Measurements from ENCODE around the gene CMTM2.

The CMTM2 gene

DNA sequence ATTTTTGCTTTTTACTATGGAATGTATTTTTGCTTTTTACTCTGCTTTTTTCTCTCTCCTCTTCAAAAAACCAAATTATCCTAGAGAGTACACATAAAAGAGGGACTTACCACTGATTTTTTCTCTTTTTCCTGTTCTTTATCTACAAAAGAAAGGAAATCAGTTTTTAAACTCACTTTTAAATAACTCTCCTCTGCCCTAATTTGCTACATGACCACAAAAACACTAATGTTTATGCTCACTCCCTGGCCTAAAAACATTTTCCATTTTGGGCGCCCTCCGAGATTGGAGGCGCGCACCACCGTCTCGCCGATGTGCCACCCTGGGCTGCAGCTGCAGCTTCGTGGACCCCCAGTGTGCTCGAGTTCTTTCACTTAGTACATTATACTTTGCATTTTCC, 30.4 kb upstream of the CMTM2 start:
- no peak for DNase-seq (ENCODE audit: low spot score)
- TF ChIP-seq, protein P1, sequence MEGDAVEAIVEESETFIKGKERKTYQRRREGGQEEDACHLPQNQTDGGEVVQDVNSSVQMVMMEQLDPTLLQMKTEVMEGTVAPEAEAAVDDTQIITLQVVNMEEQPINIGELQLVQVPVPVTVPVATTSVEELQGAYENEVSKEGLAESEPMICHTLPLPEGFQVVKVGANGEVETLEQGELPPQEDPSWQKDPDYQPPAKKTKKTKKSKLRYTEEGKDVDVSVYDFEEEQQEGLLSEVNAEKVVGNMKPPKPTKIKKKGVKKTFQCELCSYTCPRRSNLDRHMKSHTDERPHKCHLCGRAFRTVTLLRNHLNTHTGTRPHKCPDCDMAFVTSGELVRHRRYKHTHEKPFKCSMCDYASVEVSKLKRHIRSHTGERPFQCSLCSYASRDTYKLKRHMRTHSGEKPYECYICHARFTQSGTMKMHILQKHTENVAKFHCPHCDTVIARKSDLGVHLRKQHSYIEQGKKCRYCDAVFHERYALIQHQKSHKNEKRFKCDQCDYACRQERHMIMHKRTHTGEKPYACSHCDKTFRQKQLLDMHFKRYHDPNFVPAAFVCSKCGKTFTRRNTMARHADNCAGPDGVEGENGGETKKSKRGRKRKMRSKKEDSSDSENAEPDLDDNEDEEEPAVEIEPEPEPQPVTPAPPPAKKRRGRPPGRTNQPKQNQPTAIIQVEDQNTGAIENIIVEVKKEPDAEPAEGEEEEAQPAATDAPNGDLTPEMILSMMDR (IDR thresholded peaks at IDR 0.05; ENCODE audit: extremely low read depth, missing control alignments), result no peak

GRCh38 chr16:66549284-66550131, 29.8 kb upstream of the CMTM2 start, which contains the start of gene TK2:
Gene TK2, minus strand, starts transcription at chr16:66550122. Its CDS starts 61 bp downstream, at chr16:66550061.
- DNase-seq (ENCODE audit: low spot score), result peak; percentile 78
- TF ChIP-seq, protein P1 (IDR thresholded peaks at IDR 0.05; ENCODE audit: extremely low read depth, missing control alignments), result no peak

DNA sequence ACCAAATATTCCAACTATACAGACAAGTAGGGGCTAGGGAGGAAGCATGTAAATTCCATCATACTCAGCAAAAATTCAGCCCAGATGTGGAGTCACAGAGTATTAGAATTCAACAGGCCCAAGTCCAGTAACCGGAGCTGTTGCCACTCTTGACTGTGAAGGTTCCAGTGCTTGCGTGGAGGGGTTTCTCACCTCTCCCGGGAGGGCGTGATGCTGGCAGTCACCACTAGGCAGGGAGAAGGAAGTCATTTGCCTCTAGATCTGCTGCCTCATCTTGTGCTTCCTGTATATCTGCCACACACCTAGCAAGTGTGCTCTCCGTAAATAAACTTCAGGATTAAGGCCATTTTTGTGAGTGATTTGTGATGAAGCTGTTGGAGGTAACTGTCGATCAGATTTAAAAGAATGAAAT, 27.9 kb upstream of the CMTM2 start:
- peak; percentile 72 for DNase-seq (ENCODE audit: low spot score)
- TF ChIP-seq, protein P1 (IDR thresholded peaks at IDR 0.05; ENCODE audit: extremely low read depth, missing control alignments), result no peak

DNA sequence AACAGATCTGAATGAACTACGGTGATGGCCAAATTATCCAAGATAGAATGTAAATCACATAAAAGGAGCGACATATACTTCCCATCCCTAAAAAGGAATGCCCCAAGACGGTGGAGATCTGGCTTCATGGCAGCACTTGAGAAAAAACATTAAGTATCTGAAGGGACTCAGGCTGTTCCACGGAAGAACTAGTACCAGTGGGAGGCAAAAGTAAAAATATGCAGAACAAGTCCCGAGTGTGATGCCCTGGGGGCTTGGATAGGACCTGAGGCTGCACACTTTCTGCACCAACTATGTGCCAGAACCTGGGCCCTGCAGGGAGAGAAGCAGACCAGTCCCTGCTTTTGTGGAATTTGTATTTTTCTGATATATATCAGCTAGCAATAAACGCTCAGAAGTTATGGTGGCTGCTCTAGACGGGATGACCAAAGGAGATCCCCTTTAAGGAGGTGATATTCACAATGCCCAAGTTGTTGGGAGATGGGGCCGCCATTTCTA, 27.4 kb upstream of the CMTM2 start:
- DNase-seq (ENCODE audit: low spot score), result no peak
- TF ChIP-seq, protein P1 (IDR thresholded peaks at IDR 0.05; ENCODE audit: extremely low read depth, missing control alignments), result no peak

GRCh38 chr16:66552286-66553177, 26.7 kb upstream of the CMTM2 start, which contains the start of gene CKLF:
Gene CKLF, plus strand, starts transcription at chr16:66552576. Its CDS starts 140 bp downstream, at chr16:66552716.
- TF ChIP-seq, protein P1 (IDR thresholded peaks at IDR 0.05; ENCODE audit: extremely low read depth, missing control alignments), result no peak
- peak; percentile 96 for DNase-seq (ENCODE audit: low spot score)

GRCh38 chr16:66553223-66553622, 26.0 kb upstream of the CMTM2 start:
- TF ChIP-seq, protein P1 (IDR thresholded peaks at IDR 0.05; ENCODE audit: extremely low read depth, missing control alignments), result no peak
- DNase-seq (ENCODE audit: low spot score), result no peak

All from GM20000 (cell line).